AG10803 (cell line): ENCODE results near the gene EXOSC1.
"Not testable (repeated sequence)": the region's sequence is repeated elsewhere in the genome, so short reads cannot be mapped to it uniquely, and the experiment has no call there.

ENCODE experiments used
- DNase-seq: peaks from one replicate; pipeline ENCODE4 v3.0.0; 2010; ENCODE audit warnings: low read depth
- H3K4me3 ChIP-seq: 2 replicates; pipeline ENCODE4 v1.5.1; 2011; ENCODE audit warnings: mild to moderate bottlenecking, low read length, control low read depth
- CTCF ChIP-seq: conservative IDR thresholded peaks from 2 replicates; pipeline ENCODE4 v1.5.1; 2011; ENCODE audit warnings: mild to moderate bottlenecking, low read length, control low read depth, inconsistent platforms

EXOSC1 gene

GRCh38 chr10:97483506-97483905 is 37.7 kb upstream of the EXOSC1 start:
- TF ChIP-seq CTCF, result no peak
- DNase-seq, result no peak
- H3K4me3 ChIP-seq, result no peak overlapping the region

- no peak for DNase-seq
- no peak overlapping the region for H3K4me3 ChIP-seq
- TF ChIP-seq CTCF, result no peak
Observed at GRCh38 chr10:97482381-97482780, 36.6 kb upstream of the EXOSC1 start.

- no peak for TF ChIP-seq CTCF
- DNase-seq, result no peak
- H3K4me3 ChIP-seq, result no peak overlapping the region
Observed at GRCh38 chr10:97481071-97481470, 35.3 kb upstream of the EXOSC1 start.

- H3K4me3 ChIP-seq, result no peak overlapping the region
- no peak for DNase-seq
- no peak for TF ChIP-seq CTCF
Observed at GRCh38 chr10:97479939-97480338, 34.1 kb upstream of the EXOSC1 start.

- H3K4me3 ChIP-seq, DNase-seq: not testable (repeated sequence)
Observed at GRCh38 chr10:97479410-97479809, 33.6 kb upstream of the EXOSC1 start.

- no peak for TF ChIP-seq CTCF
- H3K4me3 ChIP-seq, result no peak overlapping the region
- DNase-seq, result peak; percentile 90
Observed at GRCh38 chr10:97475936-97476594, 30.3 kb upstream of the EXOSC1 start.

- DNase-seq, result no peak
- no peak for TF ChIP-seq CTCF
- H3K4me3 ChIP-seq, result no peak overlapping the region
Observed at GRCh38 chr10:97474918-97475317, 29.1 kb upstream of the EXOSC1 start.

GRCh38 chr10:97468781-97469180 is 23.0 kb upstream of the EXOSC1 start:
- H3K4me3 ChIP-seq, DNase-seq: not testable (repeated sequence)
